GM18526 (cell line): ENCODE results near the gene SYNPO.

Source experiments
- POLR2A ChIP-seq: IDR thresholded peaks from 3 replicates; pipeline ENCODE4 v1.6.1; 2011; ENCODE audit not compliant: insufficient read length; ENCODE audit errors: extremely low read depth

Gene SYNPO

GRCh38 chr5:150651382-150651781 is 10.9 kb downstream of the SYNPO start:
- TF ChIP-seq POLR2A, result no peak

DNA sequence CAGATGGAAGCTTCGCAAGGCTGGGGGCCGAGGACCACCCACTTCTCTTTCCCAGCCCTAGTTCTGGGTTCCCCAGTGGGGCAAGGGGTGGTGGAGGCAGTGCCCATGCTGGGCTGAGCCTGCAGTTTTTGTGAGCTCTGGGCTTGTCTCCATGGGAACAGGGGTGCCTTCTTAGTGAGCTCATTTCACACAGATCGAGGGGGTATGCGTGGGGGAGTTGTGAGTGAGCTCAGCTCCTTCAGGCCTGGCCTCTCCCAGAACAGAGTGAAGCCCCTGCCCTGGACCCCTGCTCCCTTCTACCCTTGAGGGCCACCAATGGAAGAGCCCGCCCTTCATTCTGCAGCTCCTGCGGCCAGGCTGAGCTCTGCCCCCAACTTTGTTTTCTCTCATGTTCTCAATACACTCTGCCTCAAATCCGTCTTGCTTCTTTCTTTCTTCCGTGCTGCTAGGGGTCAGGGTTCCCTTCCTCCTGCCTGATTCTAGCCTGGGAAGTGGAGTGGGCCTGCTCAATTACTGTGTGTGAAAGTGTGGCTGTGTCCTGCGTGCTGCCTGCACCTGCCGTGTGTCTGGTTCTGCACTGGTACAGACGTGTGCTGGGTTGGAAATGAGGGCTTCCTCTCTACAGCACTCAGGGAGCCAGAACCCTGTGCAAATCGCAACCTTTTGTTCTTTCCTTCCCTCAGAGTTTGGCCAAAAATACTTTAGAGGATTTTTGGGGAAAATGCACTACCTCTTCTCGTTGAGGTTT is 11.6 kb downstream of the SYNPO start:
- no peak for TF ChIP-seq POLR2A

DNA sequence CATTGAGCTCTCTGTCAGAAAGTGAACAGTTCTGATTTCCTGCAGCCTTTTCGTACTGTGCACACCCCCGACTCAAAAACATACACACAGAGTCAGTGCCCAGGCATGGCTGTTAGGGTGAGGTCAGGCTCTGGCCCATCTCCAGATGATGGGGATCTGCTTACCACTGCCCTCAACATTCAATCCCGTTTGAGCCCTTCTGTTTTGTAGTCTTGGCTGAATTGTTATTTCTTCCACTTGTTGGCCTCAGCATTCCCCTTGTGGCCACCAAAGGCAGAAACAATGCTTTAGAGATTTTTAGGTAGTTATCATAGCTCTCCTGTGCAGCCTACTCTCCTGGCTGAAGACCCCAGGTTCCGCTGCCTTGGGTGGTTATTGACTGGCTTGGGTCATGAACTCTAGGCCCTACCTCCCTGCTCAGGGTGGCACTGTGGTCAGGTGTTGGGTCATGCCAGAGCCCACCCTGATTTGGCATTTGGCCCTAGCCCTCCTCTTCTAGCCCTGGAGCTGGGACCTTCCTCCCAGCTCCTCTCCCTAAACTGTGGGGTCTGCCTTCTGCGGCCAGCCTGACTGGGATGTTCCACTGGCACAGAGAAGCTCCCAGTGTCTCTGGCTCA is 12.8 kb downstream of the SYNPO start:
- TF ChIP-seq POLR2A, result no peak

DNA sequence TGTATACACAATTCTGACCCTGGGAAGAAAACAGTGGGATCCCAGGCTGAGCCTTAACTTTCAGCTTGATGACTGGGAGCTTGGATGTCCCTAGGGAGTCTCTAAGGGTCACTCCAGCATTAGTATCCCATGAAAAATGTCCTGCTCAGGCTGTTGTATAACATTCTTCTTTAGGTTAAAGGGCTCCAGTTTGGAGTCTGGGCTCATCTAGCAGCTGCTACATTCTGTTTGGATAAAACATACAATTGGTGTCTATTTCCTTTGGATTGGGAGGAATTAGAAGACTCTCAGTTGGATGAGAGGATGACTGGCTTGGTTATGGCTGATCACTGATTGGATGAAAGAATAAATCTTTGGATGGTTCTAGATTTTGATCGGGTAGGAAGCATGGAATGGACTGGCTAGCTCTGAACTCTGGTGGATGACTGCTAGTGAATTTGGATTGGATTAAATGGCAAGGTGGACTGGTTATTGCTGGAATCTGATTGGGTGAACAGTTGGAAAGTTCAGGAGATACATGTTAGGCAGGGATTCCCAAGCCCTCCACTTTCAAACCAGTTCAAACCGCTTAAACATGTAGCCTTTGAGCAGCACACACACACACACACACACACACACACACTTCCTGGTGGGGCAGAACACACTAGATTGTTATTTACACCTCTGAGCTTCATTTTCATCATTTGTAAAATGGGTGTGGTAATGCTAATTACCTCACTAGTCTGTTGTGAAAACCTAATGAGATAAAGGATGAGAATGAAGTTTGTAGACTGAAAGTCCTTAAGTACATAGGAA is 13.5 kb downstream of the SYNPO start:
- TF ChIP-seq POLR2A, result no peak

GRCh38 chr5:150655221-150655620 is 14.8 kb downstream of the SYNPO start:
- TF ChIP-seq POLR2A, result no peak

GRCh38 chr5:150656191-150657132 is 16.0 kb downstream of the SYNPO start:
- TF ChIP-seq POLR2A, result peak; percentile 38

GRCh38 chr5:150658121-150658520 is 17.7 kb downstream of the SYNPO start:
- TF ChIP-seq POLR2A, result no peak

GRCh38 chr5:150658699-150659265 is 18.3 kb downstream of the SYNPO start:
- no peak for TF ChIP-seq POLR2A

GRCh38 chr5:150659360-150660107 is 19.1 kb downstream of the SYNPO start:
- TF ChIP-seq POLR2A, result no peak

GRCh38 chr5:150660108-150660831 is 19.8 kb downstream of the SYNPO start:
- TF ChIP-seq POLR2A, result no peak

- TF ChIP-seq POLR2A, result no peak
These were observed 20.6 kb downstream of the SYNPO start, which contains the start of gene MYOZ3 for GRCh38 chr5:150661086-150661485. Gene MYOZ3 (plus strand): TSS chr5:150661251. CDS start chr5:150662942, 1,691 bp downstream.

DNA sequence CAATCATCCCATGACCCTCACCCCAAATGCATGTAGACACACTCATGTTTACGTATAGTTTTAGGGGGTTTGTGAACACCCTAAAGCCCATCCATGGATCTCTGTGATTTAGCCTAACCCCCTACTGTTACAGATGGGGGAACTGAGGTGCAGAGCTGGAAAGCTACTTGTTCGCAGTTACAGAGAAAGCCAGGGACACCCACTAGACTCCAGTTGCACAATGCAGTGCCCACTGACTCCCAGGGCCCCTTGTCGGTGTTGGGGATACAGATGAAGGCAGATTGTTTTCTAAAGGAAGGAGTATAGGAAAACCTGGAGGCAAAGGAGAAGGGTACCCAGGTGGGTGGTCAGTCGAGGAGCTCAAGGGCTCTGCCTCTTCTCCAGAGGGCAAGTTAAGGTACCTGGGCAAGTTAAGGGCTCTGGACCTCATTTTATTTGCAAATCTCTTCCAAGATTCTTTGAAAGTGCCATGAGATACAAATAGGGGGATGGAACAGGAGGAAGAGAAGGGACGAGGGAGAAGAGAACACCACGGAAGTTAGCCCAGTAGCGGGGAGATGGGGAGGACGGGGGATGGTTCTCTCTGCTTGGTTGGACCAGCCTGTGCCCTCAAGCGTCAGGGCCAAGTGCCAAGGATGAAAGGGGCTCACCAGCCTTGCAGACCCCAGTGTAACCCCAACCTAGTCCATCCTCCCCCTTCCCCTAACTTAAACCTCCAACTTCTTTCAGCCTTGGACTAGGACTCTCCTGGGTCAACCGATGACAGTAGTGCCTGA is 21.5 kb downstream of the SYNPO start:
- no peak for TF ChIP-seq POLR2A
